MM.1S (cell line): ENCODE measurements around the gene SLC45A2.

Experiments
- EZH2 ChIP-seq: fragments of 300-600 bp; sonication (generic); optimal IDR thresholded peaks from 2 replicates; pipeline ENCODE3; 2017; ENCODE audit warnings: low read depth, mild to moderate bottlenecking, antibody characterized with exemption, low read length, mixed read lengths
- TF ChIP-seq, protein P1 (sequence below): fragments of 300-600 bp; sonication (generic); IDR thresholded peaks from 2 replicates; pipeline ENCODE4 v1.5.1; 2016; ENCODE audit warnings: antibody characterized with exemption, low read length, mixed read lengths

DNA sequence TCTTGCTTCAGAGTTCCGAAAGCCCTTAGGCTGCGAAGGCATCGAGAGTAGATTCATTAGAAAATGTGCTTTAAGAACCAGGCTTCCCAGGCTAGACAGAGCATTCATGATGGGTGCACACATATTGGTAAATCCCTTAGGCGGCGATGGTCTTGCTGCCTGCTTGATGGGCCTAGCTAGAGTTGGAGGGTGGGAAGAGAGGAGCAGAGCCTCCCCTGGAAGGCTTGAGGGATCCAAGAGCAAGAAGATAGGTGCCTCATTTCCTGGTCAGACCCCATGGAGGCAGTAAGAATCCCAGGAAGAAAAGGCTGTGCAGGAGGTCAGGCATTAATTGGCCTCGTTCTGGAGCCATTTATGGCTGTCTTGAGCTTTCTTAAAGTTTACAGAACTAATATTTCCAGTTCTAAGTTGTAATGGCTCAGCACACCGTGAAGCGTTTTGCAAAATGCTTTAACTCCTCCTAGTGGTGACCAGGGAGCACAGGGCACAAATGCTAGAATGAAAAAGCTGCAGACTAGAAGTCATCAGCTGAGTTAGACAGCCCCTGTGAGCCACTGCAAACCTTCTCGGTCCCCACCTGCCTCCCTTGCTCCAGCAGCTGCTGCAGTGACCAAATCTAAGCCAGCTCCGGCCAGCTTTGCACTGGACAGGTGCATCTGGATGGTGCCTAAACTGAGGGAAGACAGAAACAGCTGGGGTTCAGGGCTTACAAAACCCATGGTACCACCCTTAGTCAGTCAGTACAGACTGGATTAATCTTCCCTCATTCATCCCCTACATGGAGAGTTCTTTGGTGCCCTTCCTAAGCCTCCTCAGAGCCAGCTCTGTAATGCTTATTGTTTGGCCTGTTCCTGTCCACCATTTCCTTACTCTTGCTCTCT, 14.7 kb downstream of the SLC45A2 start:
- TF ChIP-seq, protein P1, sequence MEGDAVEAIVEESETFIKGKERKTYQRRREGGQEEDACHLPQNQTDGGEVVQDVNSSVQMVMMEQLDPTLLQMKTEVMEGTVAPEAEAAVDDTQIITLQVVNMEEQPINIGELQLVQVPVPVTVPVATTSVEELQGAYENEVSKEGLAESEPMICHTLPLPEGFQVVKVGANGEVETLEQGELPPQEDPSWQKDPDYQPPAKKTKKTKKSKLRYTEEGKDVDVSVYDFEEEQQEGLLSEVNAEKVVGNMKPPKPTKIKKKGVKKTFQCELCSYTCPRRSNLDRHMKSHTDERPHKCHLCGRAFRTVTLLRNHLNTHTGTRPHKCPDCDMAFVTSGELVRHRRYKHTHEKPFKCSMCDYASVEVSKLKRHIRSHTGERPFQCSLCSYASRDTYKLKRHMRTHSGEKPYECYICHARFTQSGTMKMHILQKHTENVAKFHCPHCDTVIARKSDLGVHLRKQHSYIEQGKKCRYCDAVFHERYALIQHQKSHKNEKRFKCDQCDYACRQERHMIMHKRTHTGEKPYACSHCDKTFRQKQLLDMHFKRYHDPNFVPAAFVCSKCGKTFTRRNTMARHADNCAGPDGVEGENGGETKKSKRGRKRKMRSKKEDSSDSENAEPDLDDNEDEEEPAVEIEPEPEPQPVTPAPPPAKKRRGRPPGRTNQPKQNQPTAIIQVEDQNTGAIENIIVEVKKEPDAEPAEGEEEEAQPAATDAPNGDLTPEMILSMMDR = peak; percentile 73
- TF ChIP-seq EZH2 = no peak
